D721Med (cell line): ENCODE data around the gene CCNA2.

ENCODE experiments used
- DNase-seq: peaks from one replicate; pipeline ENCODE4 v3.0.0; 2011; ENCODE audit warnings: low spot score; ENCODE audit not compliant: insufficient read length
- FAIRE-seq: peaks from 2 replicates; lab custom pipeline; 2011; peaks lifted over from hg19 to GRCh38; lab: Jason Lieb, UNC
- CTCF ChIP-seq: IDR thresholded peaks from 2 replicates; pipeline ENCODE4 v1.5.1; 2012; ENCODE audit warnings: mild to moderate bottlenecking, control low read depth; ENCODE audit not compliant: insufficient read depth; ENCODE audit errors: missing control alignments

The CCNA2 gene

GRCh38 chr4:121823505-121824170 is at the start of gene CCNA2:
TSS of gene CCNA2 (minus strand) at chr4:121823883. CDS start at chr4:121823628, 255 bp downstream.
- DNase-seq (peak; percentile 66), FAIRE-seq (no peak)
- no peak for TF ChIP-seq CTCF

- no peak for TF ChIP-seq CTCF
- DNase-seq (peak; percentile 57), FAIRE-seq (peak; percentile 56)
Observed at GRCh38 chr4:121869841-121870822, 46.4 kb upstream of the CCNA2 start, which contains the start of gene BBS7. TSS of gene BBS7 (minus strand) at chr4:121870474. CDS start at chr4:121870313, 161 bp downstream.

GRCh38 chr4:121863799-121864198 is 40.1 kb upstream of the CCNA2 start:
- FAIRE-seq, result no peak
- DNase-seq, result no peak
- no peak for TF ChIP-seq CTCF

- FAIRE-seq (no peak), DNase-seq (no peak)
- no peak for TF ChIP-seq CTCF
Observed at GRCh38 chr4:121861426-121861825, 37.7 kb upstream of the CCNA2 start.

GRCh38 chr4:121860121-121860520 is 36.4 kb upstream of the CCNA2 start:
- TF ChIP-seq CTCF, result no peak
- DNase-seq (no peak), FAIRE-seq (no peak)

- TF ChIP-seq CTCF, result no peak
- FAIRE-seq (no peak), DNase-seq (no peak)
Observed at GRCh38 chr4:121851354-121851753, 27.7 kb upstream of the CCNA2 start.
